HG03108 (cell line): ENCODE data around the gene BRCC3.

Experiments
- ATAC-seq: cut with Tn5 transposase; IDR thresholded peaks from one replicate; pipeline ENCODE4 v1.9.1; 2021; ENCODE audit warnings: moderate library complexity; ENCODE audit not compliant: unreplicated experiment

The BRCC3 gene

DNA sequence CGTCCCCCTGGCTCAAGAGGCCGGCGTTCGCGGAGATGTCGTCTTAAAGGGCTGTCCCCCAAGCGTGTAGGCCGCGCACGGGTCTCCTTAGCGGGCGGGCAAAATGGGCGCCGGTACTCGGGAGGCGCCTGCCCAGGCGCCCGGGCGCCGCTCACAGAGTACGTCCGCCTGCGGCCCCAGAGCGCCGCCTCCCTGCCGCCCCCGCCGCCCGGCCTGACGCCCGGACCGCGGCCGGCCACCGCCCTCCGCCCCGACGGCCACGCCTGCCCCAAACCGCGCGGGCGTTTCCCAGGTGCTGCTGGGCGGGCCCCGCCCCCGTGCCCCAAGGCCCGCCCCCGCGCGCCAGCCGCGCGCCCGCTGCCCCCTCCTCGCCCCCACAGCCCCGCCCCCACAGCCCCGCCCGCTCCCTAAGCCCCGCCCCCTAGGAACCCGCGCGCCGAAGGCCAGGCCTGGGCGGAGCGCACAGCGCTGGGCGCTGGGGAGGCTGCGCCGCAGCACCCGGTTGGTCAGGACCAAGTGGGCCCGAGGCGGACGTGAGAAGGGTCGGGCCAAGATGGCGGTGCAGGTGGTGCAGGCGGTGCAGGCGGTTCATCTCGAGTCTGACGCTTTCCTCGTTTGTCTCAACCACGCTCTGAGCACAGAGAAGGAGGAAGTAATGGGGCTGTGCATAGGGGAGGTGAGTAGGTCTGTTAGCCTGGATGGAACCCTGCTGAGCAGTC is at the start of gene BRCC3, which contains the start of the genes CMC4 and MTCP1:
BRCC3 (plus strand) TSS at position 534 of the 719 bp plus-strand sequence; CDS start at position 554, 20 bp downstream.
CMC4 (minus strand) TSS at position 162 of the 719 bp plus-strand sequence. CDS start 7,113 bp downstream, outside the sequence.
MTCP1 (minus strand) TSS at position 162 of the 719 bp plus-strand sequence. CDS start 5,126 bp downstream, outside the sequence.
- peak; percentile 88 for ATAC-seq

- no peak for ATAC-seq
Observed at GRCh38 chrX:155022585-155022984, 48.7 kb upstream of the BRCC3 start, which contains the start of gene F8. F8 (minus strand) TSS chrX:155022723; CDS start chrX:155022552, 171 bp downstream.

DNA sequence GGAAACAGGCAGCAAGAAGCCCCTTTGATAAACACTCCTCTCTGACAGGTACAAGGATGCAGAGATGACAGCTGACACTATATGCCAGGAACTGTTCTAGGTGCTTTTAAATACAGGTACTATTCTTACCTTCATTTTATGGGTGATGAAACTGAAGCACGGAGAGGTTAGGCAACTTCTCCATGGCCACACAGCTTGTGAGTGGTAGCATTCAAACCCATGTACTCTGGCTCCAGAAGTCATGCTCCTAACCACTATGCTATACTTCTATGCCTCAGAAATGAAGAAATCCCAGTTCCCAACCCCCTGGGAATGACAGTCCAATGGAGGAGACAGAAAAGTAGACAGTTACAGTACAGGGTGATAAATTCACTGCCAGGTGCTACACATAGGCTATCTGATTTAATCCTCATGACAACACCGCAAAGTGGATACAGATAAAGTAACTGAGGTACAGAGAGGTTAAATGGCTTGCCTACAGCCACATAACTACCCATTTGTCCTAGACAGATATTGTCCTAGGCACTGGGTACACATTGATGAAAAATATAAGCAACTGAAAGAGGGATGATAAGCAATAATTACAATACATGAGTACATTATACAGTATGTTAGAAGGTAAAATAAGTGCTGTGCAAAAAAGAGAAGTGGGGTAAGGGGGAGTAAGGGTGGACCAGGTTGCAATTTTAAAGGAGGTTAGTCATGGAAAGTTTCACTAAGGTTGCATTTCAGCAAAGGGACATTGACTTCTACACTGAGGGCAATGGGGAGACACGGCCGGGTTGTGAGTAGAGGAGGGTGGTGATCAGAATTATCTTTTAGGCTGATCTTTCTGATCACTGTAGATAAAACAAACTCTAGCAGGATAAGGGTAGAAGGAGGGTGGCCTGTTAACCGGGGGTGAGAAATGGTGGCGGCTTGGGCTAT is 47.1 kb upstream of the BRCC3 start:
- no peak for ATAC-seq

DNA sequence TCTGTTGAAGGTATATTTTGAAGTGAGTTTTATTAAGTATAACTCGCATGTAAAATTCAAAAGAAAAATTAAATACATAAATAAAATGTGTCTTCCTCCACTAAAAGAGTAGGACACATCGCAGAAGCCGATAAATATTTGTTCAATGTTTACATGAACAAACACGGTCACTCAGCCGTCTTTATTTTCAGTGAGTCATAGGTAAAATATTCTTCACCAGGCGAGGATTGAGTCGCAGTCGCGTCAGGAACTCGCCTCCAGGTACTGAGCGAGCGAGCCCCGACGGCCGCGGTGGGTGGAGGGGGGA is 44.9 kb upstream of the BRCC3 start:
- no peak for ATAC-seq

- ATAC-seq = peak; percentile 86
Observed at GRCh38 chrX:155026727-155027508, 44.4 kb upstream of the BRCC3 start, which contains the start of gene FUNDC2. FUNDC2 (plus strand) TSS chrX:155026844; CDS start chrX:155026939, 95 bp downstream.

DNA sequence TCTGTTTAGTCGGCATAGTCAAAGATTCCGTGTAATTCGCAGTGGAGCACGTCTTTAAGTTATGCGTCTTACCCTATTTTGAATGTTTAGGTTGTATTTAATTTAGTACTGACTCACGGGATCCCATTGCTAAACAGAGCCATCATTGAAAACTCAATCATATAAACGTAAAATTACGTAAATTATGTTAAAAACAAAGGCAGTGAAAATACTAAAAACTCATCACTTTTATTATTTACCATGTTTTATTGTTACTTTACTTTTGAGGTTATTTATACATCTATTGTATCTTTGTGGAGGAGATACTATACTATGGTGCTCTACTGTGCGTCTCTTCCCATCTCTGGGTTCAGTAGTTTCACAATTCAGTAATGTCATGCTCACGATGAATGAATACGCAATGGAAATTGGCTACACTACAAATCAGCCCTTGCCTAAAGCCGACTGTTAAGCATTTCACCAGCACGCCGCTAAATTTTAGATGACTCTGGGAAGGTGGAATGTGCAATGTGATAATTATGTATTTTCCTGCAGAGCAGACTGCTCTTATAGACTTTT is 43.7 kb upstream of the BRCC3 start:
- ATAC-seq = no peak

DNA sequence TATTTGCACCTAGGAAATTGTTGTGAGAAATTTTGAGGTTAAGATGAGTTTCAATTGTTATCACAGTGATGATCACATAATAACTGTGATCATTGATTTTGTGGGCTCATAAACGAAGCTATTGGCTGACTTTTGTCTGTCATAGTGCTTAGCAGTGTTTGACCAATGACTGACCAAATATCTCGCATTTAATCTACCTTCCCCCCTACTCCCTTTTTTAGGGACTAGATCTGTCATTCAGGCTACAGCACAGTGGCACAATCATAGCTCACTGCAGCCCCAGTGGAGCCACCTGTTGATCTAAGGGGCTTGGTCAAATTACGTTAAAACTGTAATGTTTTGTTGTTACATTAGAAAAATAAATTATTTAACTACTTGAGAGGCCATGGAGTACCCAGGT is 43.2 kb upstream of the BRCC3 start:
- no peak for ATAC-seq

- no peak for ATAC-seq
Observed at GRCh38 chrX:155028877-155029291, 42.4 kb upstream of the BRCC3 start.

- no peak for ATAC-seq
Observed at GRCh38 chrX:155031657-155032056, 39.7 kb upstream of the BRCC3 start.

- ATAC-seq = no peak
Observed at GRCh38 chrX:155035688-155036087, 35.6 kb upstream of the BRCC3 start.

DNA sequence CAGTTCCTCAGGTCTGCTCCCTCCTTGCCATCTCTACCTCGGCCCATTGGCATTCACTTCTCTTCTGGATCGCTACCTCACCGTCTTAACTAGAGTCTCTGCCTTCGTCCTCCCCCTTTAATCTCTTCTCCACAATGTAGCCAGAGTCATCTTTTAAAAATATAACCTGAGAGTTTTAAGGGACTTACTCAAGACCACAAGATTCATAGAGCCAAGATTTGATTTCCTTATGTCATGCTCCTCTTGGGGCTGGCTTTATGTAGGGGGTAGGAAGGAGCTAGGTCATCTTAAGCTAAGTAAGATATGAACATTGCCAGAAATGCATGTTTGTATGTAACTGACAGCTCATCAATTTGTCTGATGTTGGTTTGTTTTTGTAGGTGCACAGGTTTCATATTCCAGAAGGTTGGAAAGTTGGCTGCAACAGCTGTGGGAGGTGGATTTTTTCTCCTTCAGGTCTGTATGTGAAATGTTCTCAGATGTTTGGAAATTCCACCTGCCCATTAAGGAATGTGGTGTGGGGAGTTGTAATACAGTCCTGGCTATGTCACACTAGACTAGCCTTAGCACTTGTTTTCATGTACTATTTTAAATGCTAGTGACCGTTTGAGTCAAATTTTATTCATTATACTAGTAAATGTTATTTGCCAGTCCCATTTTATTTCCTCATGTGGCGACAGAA is 25.0 kb upstream of the BRCC3 start:
- no peak for ATAC-seq

GRCh38 chrX:155046811-155047528 is 24.3 kb upstream of the BRCC3 start:
- ATAC-seq = no peak

- ATAC-seq = no peak
Observed at GRCh38 chrX:155048977-155049619, 22.2 kb upstream of the BRCC3 start.

- ATAC-seq = no peak
Observed at GRCh38 chrX:155052738-155053498, 18.4 kb upstream of the BRCC3 start.

DNA sequence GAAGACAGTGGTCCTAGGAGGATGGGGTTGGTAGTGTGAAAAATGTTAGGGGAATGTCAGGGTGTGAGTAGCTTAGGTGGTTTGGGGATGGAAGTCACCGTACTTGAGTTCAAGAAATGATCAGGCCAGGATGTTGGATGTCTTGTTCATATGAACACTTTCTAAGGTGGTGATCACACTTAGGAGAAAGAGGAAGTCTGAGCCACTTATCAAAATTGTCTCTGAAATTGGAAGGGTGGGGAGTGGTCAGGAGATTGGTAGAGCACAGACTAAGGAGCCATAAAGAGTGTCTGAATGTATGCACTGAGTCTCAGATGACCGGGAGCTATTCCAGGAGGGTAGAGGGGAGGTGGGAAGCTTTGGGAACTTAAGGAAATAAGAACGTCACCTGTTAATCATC is 17.7 kb upstream of the BRCC3 start:
- ATAC-seq = no peak

DNA sequence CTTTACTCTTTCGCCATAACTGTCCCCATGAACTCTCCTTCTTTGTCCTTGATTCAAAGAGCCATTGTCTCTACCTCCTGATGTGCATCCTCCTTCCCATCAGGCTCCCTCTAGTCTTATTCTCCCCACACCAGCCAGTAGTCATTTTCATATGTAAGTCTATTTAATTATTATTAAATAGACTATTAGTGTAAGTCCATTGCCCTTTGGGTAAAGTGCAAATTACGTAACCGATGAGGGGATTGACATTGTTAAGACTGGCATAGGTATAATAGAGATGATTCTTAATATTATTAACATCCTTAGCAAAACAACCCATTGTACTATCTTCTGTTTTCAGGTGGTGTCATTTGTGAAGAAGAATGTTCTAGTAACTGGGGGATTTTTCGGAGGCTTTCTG is 17.1 kb upstream of the BRCC3 start:
- ATAC-seq = no peak

- ATAC-seq = no peak
Observed at GRCh38 chrX:155055494-155055893, 15.8 kb upstream of the BRCC3 start.

DNA sequence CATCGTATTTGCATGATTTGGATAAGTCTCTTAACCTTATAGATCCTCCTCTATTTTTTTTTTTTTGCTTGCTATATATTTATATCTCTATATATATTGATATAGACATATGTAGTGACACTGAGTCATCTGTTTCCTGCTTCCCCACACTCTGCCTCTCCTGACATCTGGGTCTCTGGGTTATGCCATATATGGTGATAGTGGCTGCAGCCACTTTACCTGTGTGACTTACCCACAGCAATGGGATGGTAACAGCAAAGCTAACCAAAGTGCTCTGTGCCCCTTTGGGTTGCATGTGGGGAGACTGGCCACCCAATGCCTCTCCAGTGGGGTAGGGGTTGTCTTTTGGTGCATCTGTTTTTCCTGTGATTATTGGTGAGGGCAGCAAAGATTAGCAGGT is 14.8 kb upstream of the BRCC3 start:
- ATAC-seq = no peak
